DOHH2 (cell line): ENCODE results near the gene CCNC.

ENCODE experiments used
- H3F3A ChIP-seq: fragments of 200-600 bp; sonication (generic), shearing (Covaris generic); 2 replicates; pipeline ENCODE4 v1.6.0; 2016; ENCODE audit warnings: antibody characterized with exemption, mild to moderate bottlenecking; ENCODE audit not compliant: control insufficient read depth, insufficient read depth
- H3K27ac ChIP-seq: fragments of 200-600 bp; sonication (generic); 2 replicates; pipeline ENCODE4 v1.5.1; 2014; ENCODE audit warnings: low read depth, mild to moderate bottlenecking, low read length, moderate library complexity
- H3K27me3 ChIP-seq: fragments of 200-600 bp; sonication (generic); 2 replicates; pipeline ENCODE4 v1.6.1; 2014; ENCODE audit warnings: mild to moderate bottlenecking, low read length, mixed read lengths; ENCODE audit not compliant: control insufficient read depth
- H3K36me3 ChIP-seq: fragments of 200-600 bp; sonication (generic); 2 replicates; pipeline ENCODE4 v1.6.1; 2014; ENCODE audit warnings: mild to moderate bottlenecking, low read length, moderate library complexity, mixed read lengths; ENCODE audit not compliant: control insufficient read depth
- H3K4me1 ChIP-seq: fragments of 200-600 bp; sonication (generic); 2 replicates; pipeline ENCODE4 v1.6.1; 2014; ENCODE audit warnings: mild to moderate bottlenecking, low read length, mixed read lengths; ENCODE audit not compliant: control insufficient read depth
- H3K4me2 ChIP-seq: fragments of 200-600 bp; sonication (generic); 2 replicates; pipeline ENCODE4 v1.6.0; 2014; ENCODE audit warnings: mild to moderate bottlenecking, low read length, moderate library complexity
- H3K4me3 ChIP-seq: fragments of 200-600 bp; sonication (generic); 2 replicates; pipeline ENCODE4 v1.5.1; 2014; ENCODE audit warnings: mild to moderate bottlenecking, low read length, mixed read lengths
- H3K79me2 ChIP-seq: fragments of 200-600 bp; sonication (generic); 2 replicates; pipeline ENCODE4 v1.6.1; 2014; ENCODE audit warnings: mild to moderate bottlenecking, low read length, mixed read lengths; ENCODE audit not compliant: control insufficient read depth
- H3K9me2 ChIP-seq: fragments of 200-600 bp; sonication (generic); replicated peaks from 2 replicates; pipeline ENCODE4 v1.6.1; 2014; ENCODE audit warnings: mild to moderate bottlenecking, low read length, mixed read lengths; ENCODE audit not compliant: control insufficient read depth
- H3K9me3 ChIP-seq: fragments of 200-600 bp; sonication (generic); 2 replicates; pipeline ENCODE4 v1.6.1; 2014; ENCODE audit warnings: antibody characterized with exemption, low read length, mixed read lengths; ENCODE audit not compliant: control insufficient read depth, insufficient read depth
- H4K20me1 ChIP-seq: fragments of 200-600 bp; sonication (generic); 2 replicates; pipeline ENCODE4 v1.6.0; 2014; ENCODE audit warnings: low read depth, mild to moderate bottlenecking, antibody characterized with exemption, low read length, moderate library complexity; ENCODE audit not compliant: control insufficient read depth, insufficient read depth
- EZH2phosphoT487 ChIP-seq: fragments of 200-600 bp; sonication (generic); IDR thresholded peaks from 2 replicates; pipeline ENCODE4 v1.6.1; 2017; ENCODE audit warnings: borderline replicate concordance, mild to moderate bottlenecking, antibody characterized with exemption, low read length, moderate library complexity, mixed read lengths
- TF ChIP-seq, protein P1 (sequence below): fragments of 200-600 bp; sonication (generic); IDR thresholded peaks from one replicate; pipeline ENCODE4 v1.5.1; 2014; ENCODE audit warnings: antibody characterized with exemption, mild to moderate bottlenecking, low read depth, low read length; ENCODE audit not compliant: poor library complexity, severe bottlenecking

The CCNC gene

GRCh38 chr6:99547526-99547925 is 20.9 kb downstream of the CCNC start:
- no peak overlapping the region for H3K27ac ChIP-seq
- no peak overlapping the region for H3K4me3 ChIP-seq
- H3K27me3 ChIP-seq = no peaks in the 10 kb centered on the region
- TF ChIP-seq, protein P1, sequence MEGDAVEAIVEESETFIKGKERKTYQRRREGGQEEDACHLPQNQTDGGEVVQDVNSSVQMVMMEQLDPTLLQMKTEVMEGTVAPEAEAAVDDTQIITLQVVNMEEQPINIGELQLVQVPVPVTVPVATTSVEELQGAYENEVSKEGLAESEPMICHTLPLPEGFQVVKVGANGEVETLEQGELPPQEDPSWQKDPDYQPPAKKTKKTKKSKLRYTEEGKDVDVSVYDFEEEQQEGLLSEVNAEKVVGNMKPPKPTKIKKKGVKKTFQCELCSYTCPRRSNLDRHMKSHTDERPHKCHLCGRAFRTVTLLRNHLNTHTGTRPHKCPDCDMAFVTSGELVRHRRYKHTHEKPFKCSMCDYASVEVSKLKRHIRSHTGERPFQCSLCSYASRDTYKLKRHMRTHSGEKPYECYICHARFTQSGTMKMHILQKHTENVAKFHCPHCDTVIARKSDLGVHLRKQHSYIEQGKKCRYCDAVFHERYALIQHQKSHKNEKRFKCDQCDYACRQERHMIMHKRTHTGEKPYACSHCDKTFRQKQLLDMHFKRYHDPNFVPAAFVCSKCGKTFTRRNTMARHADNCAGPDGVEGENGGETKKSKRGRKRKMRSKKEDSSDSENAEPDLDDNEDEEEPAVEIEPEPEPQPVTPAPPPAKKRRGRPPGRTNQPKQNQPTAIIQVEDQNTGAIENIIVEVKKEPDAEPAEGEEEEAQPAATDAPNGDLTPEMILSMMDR = no peak
- TF ChIP-seq EZH2phosphoT487 = no peak
- no peaks in the 10 kb centered on the region for H3K4me1 ChIP-seq
- no peaks in the 10 kb centered on the region for H3K79me2 ChIP-seq
- H3K9me3 ChIP-seq = no peaks in the 10 kb centered on the region
- no peak overlapping the region for H3K4me2 ChIP-seq
- H3K36me3 ChIP-seq = peaks cover 78% of the 10 kb centered on the region
- no peaks in the 10 kb centered on the region for H3F3A ChIP-seq
- no peaks in the 10 kb centered on the region for H3K9me2 ChIP-seq
- H4K20me1 ChIP-seq = no peaks in the 10 kb centered on the region

DNA sequence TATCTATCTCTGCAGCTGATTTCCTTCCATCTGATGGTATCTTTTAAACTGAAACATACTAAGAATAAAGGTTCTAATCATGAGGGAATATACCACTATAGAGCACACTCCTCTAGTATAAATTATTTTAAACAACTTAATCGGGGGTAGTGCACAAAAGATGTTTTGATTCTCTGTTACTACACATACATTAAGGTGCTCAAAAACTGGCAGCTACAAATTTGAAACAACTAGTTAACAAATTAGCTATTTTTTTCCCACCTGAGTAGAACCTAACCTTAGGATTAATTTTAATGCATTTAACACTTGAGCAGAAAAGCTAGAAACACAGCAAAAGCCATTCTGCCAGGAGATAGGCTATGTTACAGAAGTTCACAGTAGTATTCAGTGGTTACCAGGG is 23.0 kb downstream of the CCNC start:
- no peaks in the 10 kb centered on the region for H4K20me1 ChIP-seq
- no peaks in the 10 kb centered on the region for H3K9me3 ChIP-seq
- no peaks in the 10 kb centered on the region for H3K9me2 ChIP-seq
- no peaks in the 10 kb centered on the region; the same call in 1 of the 2 replicates for H3F3A ChIP-seq
- H3K4me3 ChIP-seq = no peak overlapping the region
- no peak overlapping the region for H3K27ac ChIP-seq
- no peaks in the 10 kb centered on the region for H3K79me2 ChIP-seq
- no peak for TF ChIP-seq EZH2phosphoT487
- TF ChIP-seq, protein P1 = no peak
- H3K4me2 ChIP-seq = no peak overlapping the region
- no peaks in the 10 kb centered on the region for H3K27me3 ChIP-seq
- peaks cover 82% of the 10 kb centered on the region for H3K36me3 ChIP-seq
- no peaks in the 10 kb centered on the region for H3K4me1 ChIP-seq

- H3K4me2 ChIP-seq = no peak overlapping the region
- peaks cover 73% of the 10 kb centered on the region for H3K36me3 ChIP-seq
- no peaks in the 10 kb centered on the region for H4K20me1 ChIP-seq
- H3F3A ChIP-seq = no peaks in the 10 kb centered on the region; the same call in 1 of the 2 replicates
- no peaks in the 10 kb centered on the region for H3K9me2 ChIP-seq
- H3K27me3 ChIP-seq = no peaks in the 10 kb centered on the region
- TF ChIP-seq, protein P1 = no peak
- TF ChIP-seq EZH2phosphoT487 = no peak
- H3K79me2 ChIP-seq = no peaks in the 10 kb centered on the region
- H3K9me3 ChIP-seq = no peaks in the 10 kb centered on the region
- no peak overlapping the region for H3K27ac ChIP-seq
- no peaks in the 10 kb centered on the region for H3K4me1 ChIP-seq
- no peak overlapping the region for H3K4me3 ChIP-seq
Observed at GRCh38 chr6:99543968-99544367, 24.5 kb downstream of the CCNC start.

DNA sequence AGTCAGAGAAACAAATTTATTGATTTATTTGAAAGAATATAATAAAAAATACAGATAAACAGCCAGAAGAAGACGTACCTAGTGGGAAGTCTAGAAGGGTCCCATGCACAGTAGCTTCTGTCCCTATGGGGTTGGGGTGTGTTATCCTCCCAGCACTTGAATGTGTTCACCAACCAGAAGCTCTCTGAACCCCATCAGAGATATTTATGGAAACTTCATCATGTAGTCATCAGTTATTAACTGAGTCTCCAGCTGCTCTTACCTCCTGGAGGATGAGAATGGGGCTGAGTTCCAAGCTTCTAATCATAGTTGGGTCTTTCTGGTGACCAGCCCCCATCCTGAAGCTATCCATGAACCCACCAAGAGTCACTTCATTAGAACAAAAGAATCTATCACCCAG is 37.8 kb downstream of the CCNC start:
- no peaks in the 10 kb centered on the region for H4K20me1 ChIP-seq
- H3K9me2 ChIP-seq = no peaks in the 10 kb centered on the region
- no peak overlapping the region for H3K27ac ChIP-seq
- H3K79me2 ChIP-seq = no peaks in the 10 kb centered on the region
- peaks cover 10% of the 10 kb centered on the region for H3F3A ChIP-seq
- no peak for TF ChIP-seq EZH2phosphoT487
- TF ChIP-seq, protein P1 = no peak
- peaks cover 6% of the 10 kb centered on the region; the same call in 1 of the 2 replicates for H3K36me3 ChIP-seq
- H3K9me3 ChIP-seq = no peaks in the 10 kb centered on the region
- H3K27me3 ChIP-seq = no peaks in the 10 kb centered on the region
- no peak overlapping the region for H3K4me3 ChIP-seq
- H3K4me2 ChIP-seq = no peak overlapping the region
- H3K4me1 ChIP-seq = no peaks in the 10 kb centered on the region
